Body of pancreas (tissue), 4 donors: Measurements from ENCODE around the gene KIAA0232. TPM values are rescaled to one million over a fixed set of nuclear protein-coding genes. Genes with fewer than 3 reads are reported as not detected.
"Not testable (repeated sequence)": the region's sequence is repeated elsewhere in the genome, so short reads cannot be mapped to it uniquely, and the experiment has no call there.

Experiments used
- ATAC-seq: fragments of 150-250 bp; one replicate; pipeline ENCODE4 v1.9.1; 2016
- DNase-seq, 4 donors: peaks; one replicate each; pipeline ENCODE4 v3.0.0-alpha.2; 2019
- H3K27ac ChIP-seq, 4 donors: fragments of 200-600 bp; sonication (generic); 1 replicate in 3 of 4; 2 replicates in 1 of 4; pipeline versions ENCODE4 v1.5.1 to v1.6.1; 2016 to 2019; ENCODE audit warnings: mild to moderate bottlenecking in 1 of 4, mixed read lengths in 1 of 4, moderate library complexity in 1 of 4
- H3K27me3 ChIP-seq, 2 donors: fragments of 200-600 bp; sonication (generic); one replicate each; pipeline ENCODE4 v1.6.0; 2016; ENCODE audit warnings: mild to moderate bottlenecking in 1 of 2
- H3K36me3 ChIP-seq, 2 donors: fragments of 200-600 bp; sonication (generic); replicated peaks in 1 of 2; 2 replicates each; pipeline ENCODE4 v1.5.1; 2016; ENCODE audit warnings: low read depth in 2 of 2; ENCODE audit not compliant: insufficient read depth in 1 of 2
- H3K4me1 ChIP-seq: fragments of 200-600 bp; sonication (generic); one replicate; pipeline ENCODE4 v1.6.0; 2016
- H3K4me3 ChIP-seq, 2 donors: fragments of 200-600 bp; sonication (generic); 1 replicate in 1 of 2; 2 replicates in 1 of 2; pipeline ENCODE4 v1.5.1; 2016 to 2019
- H3K9me3 ChIP-seq, 3 donors: fragments of 200-600 bp; sonication (generic); 1 replicate in 2 of 3; 2 replicates in 1 of 3; pipeline ENCODE4 v1.5.1; 2016
- POLR2A ChIP-seq, 3 donors: fragments of 450-650 bp; IDR thresholded peaks; one replicate each; pipeline ENCODE4 v1.6.1; 2016; ENCODE audit warnings: antibody characterized with exemption in 3 of 3, mild to moderate bottlenecking in 2 of 3
- WGBS, 2 donors: methylation state at CpG; one replicate each; pipeline ENCODE4 v1.1.5; 2017; 5-methylcytosine and 5-hydroxymethylcytosine counted together
- intact Hi-C: fragments of 100-400 bp; cut with DNase I; formaldehyde crosslinking; loops from one replicate; pipeline ENCODE4 v1.15.1; 2023
- total RNA-seq, 2 donors: library from RNA; depleted of rRNA; stranded (reverse); fragments of >200 nt; gene quantifications; one replicate each; pipeline ENCODE4 v1.1.0, GENCODE V29; 2016
- TF ChIP-seq, protein P1 (sequence below), 7 experiments: fragments of 450-650 bp in 4 of 7; fragments of 200-600 bp in 3 of 7; sonication (generic) in 3 of 7; IDR thresholded peaks; one replicate each; pipeline ENCODE4 v1.5.1; 2016 to 2019; ENCODE audit warnings: antibody characterized with exemption in 7 of 7

KIAA0232 gene
- total RNA-seq, 2 donors from 2014 or later: 9.6 to 15.0 TPM

DNA sequence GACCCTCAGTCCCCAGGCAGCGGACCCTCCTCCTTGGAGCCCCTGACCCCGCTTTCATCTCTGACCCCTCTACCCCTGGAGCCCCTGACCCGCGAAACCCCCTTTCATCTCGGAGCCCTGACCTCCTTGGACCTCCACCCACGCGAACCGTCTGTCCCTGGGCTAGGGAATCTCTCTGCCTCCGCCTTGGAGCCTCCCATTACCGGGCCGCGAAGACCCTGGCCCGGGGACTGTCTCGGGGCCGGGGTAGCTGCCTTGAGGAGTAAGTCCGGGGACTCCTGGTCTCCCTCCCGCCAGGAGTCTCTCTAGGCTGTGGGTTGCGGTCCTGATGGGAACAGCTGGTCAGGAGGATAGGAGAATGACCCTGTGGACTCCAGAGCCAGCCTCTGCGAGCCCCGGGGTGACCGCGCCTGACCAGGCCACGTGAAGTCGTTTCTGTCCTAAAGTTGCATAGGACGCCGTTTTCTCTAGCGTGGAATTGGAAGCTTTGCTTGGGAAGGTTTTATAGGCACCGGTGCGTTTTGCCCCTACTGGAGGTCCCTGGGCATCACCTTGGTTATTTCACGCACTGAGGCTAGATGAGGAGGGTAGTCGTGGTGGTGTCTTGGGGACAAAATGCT is 127.9 kb downstream of the KIAA0232 start:
- H3K4me1 ChIP-seq: peaks cover 31% of the 10 kb centered on the region
- peak overlapping the region in 1 of 4 donors; percentile 31 for H3K27ac ChIP-seq
- intact Hi-C loops: loop anchor here (5.0 kb wide), 1 partner anchor 72 kb away; no protein-coding TSS in a partner anchor

DNA sequence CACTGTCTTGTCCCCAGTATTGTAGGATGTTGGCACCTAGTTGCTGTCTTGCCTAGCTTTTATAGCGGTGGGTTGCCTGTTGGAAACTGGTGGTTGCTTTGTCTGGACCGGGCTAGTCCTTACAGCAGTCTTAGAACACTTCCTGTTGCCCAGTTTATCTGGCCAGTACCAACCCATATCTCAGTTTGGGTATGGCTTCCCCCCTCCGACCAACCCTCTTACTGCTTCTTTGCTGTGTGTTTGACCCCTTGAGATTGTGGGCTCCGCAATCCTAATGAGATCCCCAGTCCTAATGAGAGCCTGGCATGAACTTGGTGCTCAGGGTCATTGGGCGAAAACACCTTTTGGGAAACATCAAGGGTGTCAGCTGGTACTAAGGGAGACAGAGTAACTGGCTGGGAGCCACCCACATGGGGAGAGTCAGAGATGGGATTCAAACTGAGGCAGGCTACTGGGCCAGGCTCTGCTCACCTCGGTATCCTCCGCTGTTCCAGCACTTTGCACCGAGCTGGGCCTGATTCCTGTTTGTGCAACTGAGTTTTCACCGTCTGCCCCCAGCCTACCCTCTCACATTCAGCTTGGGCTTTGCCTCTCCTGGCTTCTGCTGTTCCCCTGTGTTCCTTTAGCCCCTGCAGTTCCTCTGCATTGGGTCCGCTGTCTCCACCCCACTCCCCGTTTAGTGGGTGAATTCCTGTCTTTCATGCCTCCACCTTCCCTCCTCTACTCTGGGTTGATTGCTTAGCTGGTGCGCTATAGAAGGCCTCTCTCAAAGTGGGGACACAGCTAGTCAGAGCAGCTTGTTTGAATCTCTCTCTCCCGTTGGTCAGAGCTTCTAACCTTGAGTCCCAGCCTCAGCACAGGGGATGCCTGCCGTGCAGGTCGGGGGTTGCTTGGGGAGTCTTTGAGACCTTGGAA is 128.7 kb downstream of the KIAA0232 start:
- Histone ChIP-seq H3K4me1 (peaks cover 31% of the 10 kb centered on the region), H3K36me3 (no peaks in the 10 kb centered on the region), H3K27me3 (no peaks in the 10 kb centered on the region), H3K9me3 (no peaks in the 10 kb centered on the region), H3K4me3 (no peak overlapping the region), H3K27ac (no peak overlapping the region)
- no peak for ATAC-seq
- intact Hi-C loops: loop anchor here (5.0 kb wide), 1 partner anchor 71 kb away; no protein-coding TSS in a partner anchor
- WGBS, 2 donors: 83 to 90% methylated on average over 15 of the region's 15 CpGs
- no peak for TF ChIP-seq POLR2A (IDR thresholded peaks at IDR 0.05)
- TF ChIP-seq, protein P1, sequence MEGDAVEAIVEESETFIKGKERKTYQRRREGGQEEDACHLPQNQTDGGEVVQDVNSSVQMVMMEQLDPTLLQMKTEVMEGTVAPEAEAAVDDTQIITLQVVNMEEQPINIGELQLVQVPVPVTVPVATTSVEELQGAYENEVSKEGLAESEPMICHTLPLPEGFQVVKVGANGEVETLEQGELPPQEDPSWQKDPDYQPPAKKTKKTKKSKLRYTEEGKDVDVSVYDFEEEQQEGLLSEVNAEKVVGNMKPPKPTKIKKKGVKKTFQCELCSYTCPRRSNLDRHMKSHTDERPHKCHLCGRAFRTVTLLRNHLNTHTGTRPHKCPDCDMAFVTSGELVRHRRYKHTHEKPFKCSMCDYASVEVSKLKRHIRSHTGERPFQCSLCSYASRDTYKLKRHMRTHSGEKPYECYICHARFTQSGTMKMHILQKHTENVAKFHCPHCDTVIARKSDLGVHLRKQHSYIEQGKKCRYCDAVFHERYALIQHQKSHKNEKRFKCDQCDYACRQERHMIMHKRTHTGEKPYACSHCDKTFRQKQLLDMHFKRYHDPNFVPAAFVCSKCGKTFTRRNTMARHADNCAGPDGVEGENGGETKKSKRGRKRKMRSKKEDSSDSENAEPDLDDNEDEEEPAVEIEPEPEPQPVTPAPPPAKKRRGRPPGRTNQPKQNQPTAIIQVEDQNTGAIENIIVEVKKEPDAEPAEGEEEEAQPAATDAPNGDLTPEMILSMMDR (IDR thresholded peaks at IDR 0.05): peak in 1 of 7 experiments; percentile 1
- DNase-seq: no peak

More for the DNA sequence above, 127.9 kb downstream of the KIAA0232 start:
- ATAC-seq (no peak), DNase-seq (no peak)
- H3K36me3 ChIP-seq: no peaks in the 10 kb centered on the region
- WGBS, 2 donors: 6 to 11% methylated on average over 11 to 31 of the region's 31 CpGs
- TF ChIP-seq, protein P1 (IDR thresholded peaks at IDR 0.05): peak in 3 of 7 experiments; percentile 11 to 38 (median 16)
- no peak for TF ChIP-seq POLR2A (IDR thresholded peaks at IDR 0.05)
- H3K27me3 ChIP-seq: no peaks in the 10 kb centered on the region
- peak overlapping the region; percentile 54 to 64 for H3K4me3 ChIP-seq
- no peaks in the 10 kb centered on the region for H3K9me3 ChIP-seq

DNA sequence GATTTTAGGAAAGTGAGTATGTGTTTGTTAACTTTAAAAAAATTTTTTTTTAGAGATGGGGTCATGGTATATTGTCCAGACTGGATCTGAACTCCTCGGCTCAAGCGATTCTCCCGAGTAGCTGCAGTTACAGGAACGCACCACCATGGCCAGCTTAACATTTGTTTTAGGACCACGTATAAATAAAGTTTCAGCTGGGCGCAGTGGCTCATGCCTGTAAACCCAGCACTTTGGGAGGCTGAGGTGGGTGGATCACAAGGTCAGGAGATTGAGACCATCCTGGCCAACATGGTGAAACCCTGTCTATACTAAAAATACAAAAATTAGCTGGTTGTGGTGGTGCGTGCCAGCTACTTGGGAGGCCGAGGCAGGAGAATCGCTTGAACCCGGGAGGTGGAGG is 129.4 kb downstream of the KIAA0232 start:
- peaks cover 38% of the 10 kb centered on the region for H3K4me1 ChIP-seq
- WGBS, 2 donors: 85 to 89% methylated on average over 10 of the region's 10 CpGs
- intact Hi-C loops: loop anchor here (5.0 kb wide), 1 partner anchor 70 kb away; no protein-coding TSS in a partner anchor
- H3K36me3 ChIP-seq, H3K27me3 ChIP-seq, H3K4me3 ChIP-seq, H3K27ac ChIP-seq, DNase-seq, ATAC-seq, H3K9me3 ChIP-seq: not testable (repeated sequence)

DNA sequence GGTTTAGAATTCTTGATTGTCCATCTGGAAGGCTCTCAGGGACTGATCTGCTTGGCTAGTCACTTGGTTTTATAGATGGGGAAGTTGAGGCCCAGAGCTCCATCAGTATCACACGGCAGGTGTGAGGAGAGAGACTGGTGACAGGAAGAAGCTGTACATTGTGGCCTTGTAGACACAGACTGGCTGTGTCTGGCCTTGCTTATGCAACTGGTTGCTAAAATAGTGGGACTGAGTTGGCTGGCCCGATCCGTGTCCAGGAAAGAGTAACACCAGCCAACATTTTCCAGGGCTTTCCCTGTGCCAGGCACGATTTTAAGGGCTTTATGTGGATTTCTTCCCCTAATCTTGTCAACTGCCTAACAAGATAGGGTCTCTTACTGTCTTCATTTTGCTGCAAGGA is 129.9 kb downstream of the KIAA0232 start:
- no peak overlapping the region for H3K27ac ChIP-seq
- intact Hi-C loops: loop anchor here (5.0 kb wide), 1 partner anchor 70 kb away; no protein-coding TSS in a partner anchor
- H3K27me3 ChIP-seq: no peaks in the 10 kb centered on the region
- no peaks in the 10 kb centered on the region for H3K9me3 ChIP-seq
- TF ChIP-seq, protein P1 (IDR thresholded peaks at IDR 0.05): no peak
- no peak for TF ChIP-seq POLR2A (IDR thresholded peaks at IDR 0.05)
- WGBS, 2 donors: 42 to 46% methylated on average over 4 of the region's 4 CpGs
- H3K4me3 ChIP-seq: no peak overlapping the region
- no peak for DNase-seq
- peaks cover 42% of the 10 kb centered on the region for H3K4me1 ChIP-seq
- no peaks in the 10 kb centered on the region for H3K36me3 ChIP-seq
- no peak for ATAC-seq

DNA sequence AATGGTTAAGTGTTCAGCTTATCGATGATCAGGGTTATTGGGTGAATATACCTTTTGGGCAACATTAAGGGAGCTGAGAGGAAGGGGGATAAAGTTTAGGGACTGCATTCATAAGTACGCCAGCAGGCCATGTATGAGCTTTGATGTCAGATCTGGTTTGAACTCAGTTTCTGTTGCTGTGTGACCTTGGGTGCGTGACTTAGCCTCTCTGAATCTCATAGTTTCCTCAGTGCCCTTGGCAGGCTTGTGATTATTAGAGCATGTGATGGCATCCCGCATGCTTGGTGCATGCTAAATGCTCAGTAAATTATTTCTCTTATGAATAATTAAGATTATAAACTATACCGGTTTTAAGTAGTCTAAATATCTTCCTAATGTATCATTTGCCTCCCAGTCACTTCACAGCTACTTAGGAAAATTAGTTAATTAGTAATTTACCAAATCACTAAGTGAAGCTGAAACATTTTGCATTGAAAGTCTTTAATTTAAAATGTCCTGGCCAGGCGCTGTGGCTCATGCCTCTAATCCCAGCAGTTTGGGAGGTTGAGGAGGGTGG is 130.9 kb downstream of the KIAA0232 start:
- no peak overlapping the region for H3K27ac ChIP-seq
- intact Hi-C loops: loop anchor here (5.0 kb wide), 1 partner anchor 69 kb away; no protein-coding TSS in a partner anchor
- H3K4me1 ChIP-seq: peaks cover 42% of the 10 kb centered on the region
- WGBS, 2 donors: 80 to 82% methylated on average over 6 of the region's 6 CpGs
- H3K36me3 ChIP-seq: no peaks in the 10 kb centered on the region
- no peaks in the 10 kb centered on the region for H3K27me3 ChIP-seq
- no peak overlapping the region for H3K4me3 ChIP-seq
- no peaks in the 10 kb centered on the region for H3K9me3 ChIP-seq
- DNase-seq (no peak), ATAC-seq (no peak)
- no peak for TF ChIP-seq POLR2A (IDR thresholded peaks at IDR 0.05)
- TF ChIP-seq, protein P1 (IDR thresholded peaks at IDR 0.05): no peak
